ENCODE data around the gene GP1BB.

GRCh38 chr22:19766240-19766510, 42.8 kb downstream of the GP1BB start:
- TF ChIP-seq POLR2AphosphoS5 (IDR thresholded peaks at IDR 0.05), result no peak
- TF ChIP-seq, protein P1, sequence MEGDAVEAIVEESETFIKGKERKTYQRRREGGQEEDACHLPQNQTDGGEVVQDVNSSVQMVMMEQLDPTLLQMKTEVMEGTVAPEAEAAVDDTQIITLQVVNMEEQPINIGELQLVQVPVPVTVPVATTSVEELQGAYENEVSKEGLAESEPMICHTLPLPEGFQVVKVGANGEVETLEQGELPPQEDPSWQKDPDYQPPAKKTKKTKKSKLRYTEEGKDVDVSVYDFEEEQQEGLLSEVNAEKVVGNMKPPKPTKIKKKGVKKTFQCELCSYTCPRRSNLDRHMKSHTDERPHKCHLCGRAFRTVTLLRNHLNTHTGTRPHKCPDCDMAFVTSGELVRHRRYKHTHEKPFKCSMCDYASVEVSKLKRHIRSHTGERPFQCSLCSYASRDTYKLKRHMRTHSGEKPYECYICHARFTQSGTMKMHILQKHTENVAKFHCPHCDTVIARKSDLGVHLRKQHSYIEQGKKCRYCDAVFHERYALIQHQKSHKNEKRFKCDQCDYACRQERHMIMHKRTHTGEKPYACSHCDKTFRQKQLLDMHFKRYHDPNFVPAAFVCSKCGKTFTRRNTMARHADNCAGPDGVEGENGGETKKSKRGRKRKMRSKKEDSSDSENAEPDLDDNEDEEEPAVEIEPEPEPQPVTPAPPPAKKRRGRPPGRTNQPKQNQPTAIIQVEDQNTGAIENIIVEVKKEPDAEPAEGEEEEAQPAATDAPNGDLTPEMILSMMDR (IDR thresholded peaks at IDR 0.05), result no peak
